Raji (cell line): ENCODE measurements around the gene PLIN5.

Experiments used
- POLR2A ChIP-seq: IDR thresholded peaks from 2 replicates; pipeline ENCODE4 v1.6.1; 2011; ENCODE audit warnings: low read depth, low read length, control low read depth; ENCODE audit not compliant: insufficient read depth

PLIN5 gene

DNA sequence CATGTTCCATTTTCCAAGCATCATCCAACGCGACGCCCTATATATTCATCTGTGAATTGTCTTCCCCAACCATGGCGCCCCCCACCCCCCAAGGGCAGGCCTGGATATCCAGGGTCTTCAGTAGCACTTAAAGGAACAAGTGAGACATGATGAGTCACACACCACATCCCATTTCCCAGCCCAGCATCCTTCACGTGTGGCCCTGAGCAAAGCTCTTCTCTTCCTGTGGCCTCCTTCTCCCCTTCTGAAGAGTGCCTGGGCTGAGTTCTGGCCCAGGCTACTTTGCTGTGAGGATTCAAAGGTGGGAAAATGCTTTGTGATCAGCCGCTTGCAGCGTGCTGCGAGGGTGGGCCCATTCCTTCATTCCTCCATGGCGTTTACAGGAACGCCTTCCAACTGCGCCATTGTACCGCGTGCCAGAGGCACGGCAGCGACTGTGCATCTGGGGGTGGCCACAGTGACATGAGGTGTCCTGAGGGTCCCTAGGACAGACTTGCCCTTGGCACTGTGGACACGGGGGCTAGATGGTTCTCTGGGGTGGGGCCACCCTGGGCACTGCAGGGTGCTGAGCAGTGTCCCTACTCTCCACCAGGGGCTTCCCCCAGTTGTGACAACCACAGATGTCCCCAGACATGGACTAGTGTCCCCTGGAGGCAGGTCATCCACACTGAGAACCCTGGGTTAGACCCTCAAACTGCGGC is 28.4 kb downstream of the PLIN5 start:
- no peak for TF ChIP-seq POLR2A

DNA sequence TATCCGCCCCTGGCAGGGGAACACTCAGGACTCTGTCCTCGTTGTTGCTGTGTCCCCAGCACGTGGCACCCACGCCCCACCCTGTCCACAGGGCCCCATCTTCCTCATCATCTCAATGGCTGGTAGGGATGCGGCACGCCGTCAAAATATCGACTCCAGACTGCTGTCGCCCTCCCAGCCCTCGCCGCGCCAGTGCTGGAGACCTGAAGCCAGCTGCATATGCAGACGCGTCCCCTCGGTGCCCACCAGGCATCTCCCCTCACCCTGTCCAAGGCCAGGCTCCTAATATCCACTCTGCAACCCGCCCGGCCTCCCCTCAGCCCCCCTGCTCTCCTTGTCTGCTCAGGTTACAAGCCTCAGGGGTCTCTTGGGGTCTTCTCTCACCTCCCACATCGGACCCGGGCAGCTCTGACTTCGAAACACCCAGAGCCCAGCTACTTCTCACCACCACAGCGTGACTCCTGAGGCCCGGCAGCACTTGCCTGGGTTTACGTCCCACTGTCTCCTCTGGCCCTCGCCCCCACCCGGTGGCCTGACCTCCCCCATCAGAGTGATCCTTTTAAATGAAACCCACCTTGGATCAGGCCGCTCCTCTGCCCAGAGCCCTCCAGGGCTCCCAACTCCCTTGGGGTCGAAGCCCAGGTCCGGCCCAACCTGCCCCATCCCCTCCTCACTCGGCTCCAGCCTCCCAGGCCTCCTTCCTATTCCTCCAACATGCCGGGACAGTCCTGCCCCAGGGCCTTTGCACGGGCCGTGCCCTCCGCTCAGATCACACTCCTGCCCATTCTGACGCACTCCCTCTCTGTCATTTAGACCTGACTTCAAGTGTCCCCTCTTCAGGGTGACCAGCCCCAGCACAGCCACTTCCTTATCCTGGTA is 29.2 kb downstream of the PLIN5 start:
- TF ChIP-seq POLR2A = no peak

GRCh38 chr19:4504891-4505569 is 30.0 kb downstream of the PLIN5 start:
- no peak for TF ChIP-seq POLR2A

GRCh38 chr19:4504297-4504701 is 30.7 kb downstream of the PLIN5 start:
- TF ChIP-seq POLR2A = no peak

DNA sequence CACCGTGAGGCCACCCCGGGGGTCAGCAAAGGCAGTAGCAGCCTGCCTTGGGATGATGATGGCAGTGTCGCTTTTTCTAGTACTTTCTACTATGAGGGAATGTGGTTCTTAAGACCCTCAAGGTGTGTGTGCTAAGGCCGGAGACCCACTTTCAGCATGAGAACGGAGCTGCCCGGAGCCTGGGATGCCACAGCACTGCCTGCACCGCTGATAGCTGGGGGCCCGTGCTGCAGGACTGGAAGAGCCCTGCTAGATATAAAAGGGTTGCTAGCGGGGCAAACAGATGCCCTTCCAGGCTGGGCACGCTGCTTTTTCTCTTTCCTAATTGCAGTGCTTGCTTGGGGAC is 31.2 kb downstream of the PLIN5 start:
- no peak for TF ChIP-seq POLR2A

GRCh38 chr19:4503132-4503824 is 31.7 kb downstream of the PLIN5 start:
- TF ChIP-seq POLR2A = no peak

DNA sequence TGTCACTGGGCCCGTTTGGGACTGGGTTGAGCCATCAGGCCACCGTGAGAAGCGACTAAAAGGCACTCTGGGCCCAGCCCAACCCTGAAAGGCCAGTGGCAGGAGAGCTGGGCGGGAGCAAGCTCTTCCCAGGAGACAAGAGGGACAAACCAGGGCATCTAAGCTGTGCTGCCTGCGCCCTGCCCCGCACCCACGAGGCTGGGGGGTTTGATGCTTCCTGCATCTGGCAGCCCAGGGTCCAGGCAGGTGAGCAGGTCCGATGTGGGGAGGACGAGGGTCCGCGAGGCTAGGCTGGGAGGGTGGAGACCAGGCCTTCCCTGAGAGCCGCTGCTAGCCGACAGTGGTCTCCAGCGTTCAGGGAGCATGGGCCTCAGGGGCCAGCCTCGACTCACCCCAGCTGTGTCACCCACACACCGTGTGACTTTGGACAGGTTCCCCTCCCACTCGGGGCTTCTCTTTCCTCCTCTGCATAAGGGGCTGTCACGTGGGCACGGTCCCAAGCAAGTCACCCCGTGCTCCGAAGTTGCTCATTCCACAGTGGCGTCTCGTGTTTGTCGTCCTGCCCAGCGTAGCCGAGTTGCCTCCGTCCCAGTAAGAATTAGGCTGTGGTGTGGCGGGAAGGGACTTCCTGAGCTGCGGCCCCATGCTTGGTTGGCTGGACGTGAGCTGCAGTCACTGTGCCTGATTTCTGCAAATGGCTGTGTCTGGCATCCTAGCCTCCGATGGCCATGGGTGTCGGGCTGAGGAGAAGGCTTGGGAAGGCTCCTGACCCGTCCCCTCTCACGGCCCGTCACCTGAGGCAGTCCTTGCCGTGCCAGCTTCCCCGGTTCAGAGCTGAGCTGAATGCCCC is 32.5 kb downstream of the PLIN5 start:
- TF ChIP-seq POLR2A = no peak

GRCh38 chr19:4501691-4502090 is 33.3 kb downstream of the PLIN5 start:
- TF ChIP-seq POLR2A = no peak

- TF ChIP-seq POLR2A = no peak
Observed at GRCh38 chr19:4500841-4501591, 34.0 kb downstream of the PLIN5 start.

- no peak for TF ChIP-seq POLR2A
Observed at GRCh38 chr19:4499855-4500254, 35.2 kb downstream of the PLIN5 start.

GRCh38 chr19:4499318-4499717 is 35.7 kb downstream of the PLIN5 start:
- TF ChIP-seq POLR2A = no peak

GRCh38 chr19:4498694-4499093 is 36.3 kb downstream of the PLIN5 start:
- TF ChIP-seq POLR2A = no peak

DNA sequence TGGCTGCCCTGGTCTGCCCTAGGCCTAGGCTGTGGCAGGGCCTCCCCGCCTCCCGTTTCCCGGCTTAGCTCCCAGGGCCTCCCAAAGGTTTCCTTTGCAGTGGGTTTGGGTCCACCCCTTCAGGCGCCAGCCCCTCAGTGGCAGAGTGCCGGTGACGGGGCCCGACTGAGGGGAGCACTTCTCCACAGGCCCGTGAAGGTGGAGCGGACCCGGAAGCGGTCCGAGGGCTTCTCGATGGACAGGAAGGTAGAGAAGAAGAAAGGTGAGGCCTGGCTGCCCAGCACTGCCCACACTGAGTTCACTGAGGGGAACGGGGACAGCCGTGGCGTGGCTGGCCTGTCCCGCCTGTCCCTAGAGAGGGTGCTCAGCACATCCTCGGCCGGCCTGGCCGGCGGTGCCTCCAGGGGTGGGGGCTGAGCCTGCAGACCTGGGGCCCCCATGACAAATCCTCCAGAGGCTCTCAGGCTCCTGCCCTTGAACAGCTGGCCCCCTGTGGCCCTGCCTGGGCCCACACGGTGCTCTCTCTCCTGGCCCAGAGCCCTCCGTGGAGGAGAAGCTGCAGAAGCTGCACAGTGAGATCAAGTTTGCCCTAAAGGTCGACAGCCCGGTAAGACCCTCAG is 37.1 kb downstream of the PLIN5 start:
- TF ChIP-seq POLR2A = no peak
